Esophagus squamous epithelium (tissue), 4 donors: ENCODE results near the gene SIGLEC1.

ENCODE experiments used
- POLR2A ChIP-seq, 4 donors: fragments of 450-650 bp; IDR thresholded peaks; one replicate each; pipeline ENCODE4 v1.6.1; 2017; ENCODE audit warnings: antibody characterized with exemption in 4 of 4, mild to moderate bottlenecking in 4 of 4, moderate library complexity in 3 of 4
- TF ChIP-seq, protein P1 (sequence below), 6 experiments: fragments of 450-650 bp in 4 of 6; fragments of 200-600 bp in 2 of 6; sonication (generic) in 2 of 6; IDR thresholded peaks; one replicate each; pipeline ENCODE4 v1.5.1; 2016 to 2019; ENCODE audit warnings: antibody characterized with exemption in 6 of 6, mild to moderate bottlenecking in 4 of 6, moderate library complexity in 4 of 6

DNA sequence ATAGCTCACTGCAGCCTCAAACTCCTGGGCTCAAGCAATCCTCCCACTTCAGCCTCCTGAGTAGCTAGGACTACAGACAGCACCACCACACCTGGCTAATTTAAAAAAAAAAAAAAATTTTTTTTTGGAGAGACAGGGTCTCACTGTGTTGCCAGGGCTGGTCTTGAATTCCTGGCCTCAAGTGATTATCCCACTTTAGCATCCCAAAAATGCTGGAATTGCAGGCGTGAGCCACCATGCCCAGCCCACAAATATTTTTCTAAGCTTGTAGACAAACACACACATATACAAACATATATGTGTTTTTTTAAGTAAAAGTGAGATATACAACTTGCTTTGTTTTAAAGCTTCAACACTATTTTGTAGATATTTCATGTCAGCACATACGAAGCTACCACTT is 30.9 kb upstream of the SIGLEC1 start:
- TF ChIP-seq, protein P1, sequence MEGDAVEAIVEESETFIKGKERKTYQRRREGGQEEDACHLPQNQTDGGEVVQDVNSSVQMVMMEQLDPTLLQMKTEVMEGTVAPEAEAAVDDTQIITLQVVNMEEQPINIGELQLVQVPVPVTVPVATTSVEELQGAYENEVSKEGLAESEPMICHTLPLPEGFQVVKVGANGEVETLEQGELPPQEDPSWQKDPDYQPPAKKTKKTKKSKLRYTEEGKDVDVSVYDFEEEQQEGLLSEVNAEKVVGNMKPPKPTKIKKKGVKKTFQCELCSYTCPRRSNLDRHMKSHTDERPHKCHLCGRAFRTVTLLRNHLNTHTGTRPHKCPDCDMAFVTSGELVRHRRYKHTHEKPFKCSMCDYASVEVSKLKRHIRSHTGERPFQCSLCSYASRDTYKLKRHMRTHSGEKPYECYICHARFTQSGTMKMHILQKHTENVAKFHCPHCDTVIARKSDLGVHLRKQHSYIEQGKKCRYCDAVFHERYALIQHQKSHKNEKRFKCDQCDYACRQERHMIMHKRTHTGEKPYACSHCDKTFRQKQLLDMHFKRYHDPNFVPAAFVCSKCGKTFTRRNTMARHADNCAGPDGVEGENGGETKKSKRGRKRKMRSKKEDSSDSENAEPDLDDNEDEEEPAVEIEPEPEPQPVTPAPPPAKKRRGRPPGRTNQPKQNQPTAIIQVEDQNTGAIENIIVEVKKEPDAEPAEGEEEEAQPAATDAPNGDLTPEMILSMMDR (IDR thresholded peaks at IDR 0.05): no peak
- TF ChIP-seq POLR2A (IDR thresholded peaks at IDR 0.05): no peak
